MV-4-11 (cell line): ENCODE data around the gene ZNF148.
A peak's percentile ranks its signal among the peaks of the same experiment; 100 is the strongest.

Source experiments
- DNase-seq: peaks from one replicate; lab custom pipeline; 2025; lab: John Stamatoyannopoulos, UW

Gene ZNF148

DNA sequence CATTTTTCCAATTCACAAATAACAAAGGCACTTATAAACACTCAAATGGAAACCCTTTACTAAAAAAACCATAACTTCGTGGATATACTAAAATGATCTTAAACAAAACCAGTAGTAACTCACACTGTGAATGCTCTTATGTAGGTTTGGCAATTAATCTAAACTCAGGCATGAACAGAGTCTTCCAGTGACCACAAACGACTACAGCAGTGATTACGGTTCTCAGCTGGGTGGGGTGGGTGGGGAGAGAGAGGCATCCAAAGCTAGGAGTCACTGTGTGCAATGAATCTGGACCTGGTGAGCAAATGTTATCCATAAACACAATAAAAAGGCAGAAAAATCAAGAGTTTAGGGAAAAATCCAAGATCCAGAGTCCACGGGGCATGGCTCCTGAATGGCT is 183.9 kb downstream of the ZNF148 start:
- DNase-seq, result no peak

GRCh38 chr3:125190786-125191185 is 184.3 kb downstream of the ZNF148 start:
- DNase-seq, result no peak

GRCh38 chr3:125189378-125190165 is 185.6 kb downstream of the ZNF148 start:
- no peak for DNase-seq

DNA sequence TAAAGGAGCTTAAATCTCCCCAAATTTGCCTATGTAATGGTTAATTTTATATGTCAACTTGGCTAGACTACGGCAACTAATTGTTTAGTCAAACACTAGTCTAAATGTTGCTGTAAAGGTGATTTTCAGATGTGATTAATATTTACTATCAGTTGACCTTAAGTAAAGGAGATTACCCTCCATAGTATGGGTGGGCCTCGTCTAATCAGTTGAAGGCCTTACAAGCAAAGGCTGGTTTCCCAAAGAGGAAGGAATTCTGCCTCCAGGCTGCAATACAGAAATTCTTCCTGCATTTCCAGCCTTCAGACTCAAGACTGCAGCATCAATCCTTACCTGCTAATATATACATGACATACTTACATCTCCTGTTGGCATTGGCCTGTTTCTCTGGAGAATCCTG is 186.2 kb downstream of the ZNF148 start:
- DNase-seq, result no peak

GRCh38 chr3:125187599-125187910 is 187.6 kb downstream of the ZNF148 start:
- no peak for DNase-seq

GRCh38 chr3:125186800-125187598 is 188.1 kb downstream of the ZNF148 start:
- DNase-seq, result no peak

GRCh38 chr3:125186261-125186787 is 188.8 kb downstream of the ZNF148 start:
- no peak for DNase-seq

- no peak for DNase-seq
These were observed 189.3 kb downstream of the ZNF148 start for GRCh38 chr3:125185805-125186204.

GRCh38 chr3:125179884-125180240 is 195.3 kb downstream of the ZNF148 start:
- DNase-seq, result no peak

DNA sequence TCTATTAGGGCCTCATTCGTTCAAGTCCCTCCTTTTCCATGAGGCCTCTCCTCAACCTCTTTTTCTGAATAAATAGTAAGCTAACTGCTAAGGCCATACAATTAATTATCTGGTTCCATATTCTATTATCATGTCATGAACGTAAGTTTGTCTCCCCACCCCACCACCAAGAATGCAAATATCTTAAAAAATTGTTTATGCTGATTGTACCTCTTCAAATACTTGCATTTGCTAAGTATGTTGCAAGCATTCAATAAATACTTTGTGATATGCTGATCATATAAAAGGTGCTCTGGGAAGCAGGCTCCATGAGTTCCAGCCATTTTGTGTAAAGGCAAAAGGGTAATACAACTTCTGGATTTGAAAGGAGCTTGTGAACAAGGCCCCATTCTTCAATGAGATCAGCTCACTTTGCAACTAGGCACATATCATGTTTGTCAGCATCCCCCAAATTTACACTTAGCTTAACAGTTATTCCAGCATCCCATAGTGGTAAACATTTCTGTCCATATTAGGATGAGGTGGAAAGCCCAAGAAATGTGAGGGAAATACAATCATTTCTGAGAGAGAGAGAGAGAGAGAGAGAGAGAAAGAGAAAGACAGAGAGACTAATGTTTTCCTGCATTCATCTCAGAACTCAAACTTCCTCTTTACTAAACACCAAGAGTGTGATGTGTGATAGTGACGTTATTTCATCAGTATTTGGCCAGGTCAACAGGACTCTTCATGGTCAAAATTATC is 195.8 kb downstream of the ZNF148 start:
- DNase-seq, result peak; percentile 69

GRCh38 chr3:125177746-125178145 is 197.4 kb downstream of the ZNF148 start:
- no peak for DNase-seq
